ENCODE results near the gene CENPB. TPM values are rescaled to one million over a fixed set of nuclear protein-coding genes. Genes with fewer than 3 reads are reported as not detected.

CENPB gene
- total RNA-seq, 2 donors from 2014 or later = 49.1 to 77.1 TPM

- no peaks in the 10 kb centered on the region for H3K36me3 ChIP-seq
- peaks cover 0 to 40% of the 10 kb centered on the region in 2 donors for H3K4me1 ChIP-seq
- H3K27ac ChIP-seq = peak overlapping the region; percentile 85 to 87
- peak; percentile 14 to 65 for TF ChIP-seq CTCF (IDR thresholded peaks at IDR 0.05)
- DNase-seq (ENCODE audit: low spot score) = peak; percentile 68
- H3K9me3 ChIP-seq = no peaks in the 10 kb centered on the region
- no peaks in the 10 kb centered on the region for H3K27me3 ChIP-seq
- peak overlapping the region; percentile 57 to 68 for H3K4me3 ChIP-seq
These were observed 18.0 kb downstream of the CENPB start for GRCh38 chr20:3768342-3769130.

GRCh38 chr20:3767427-3768341 lies 18.9 kb downstream of the CENPB start, which contains the start of gene ADISSP:
TSS of gene ADISSP (minus strand) at chr20:3767753. CDS start at chr20:3760100, 7,653 bp downstream.
- Histone ChIP-seq H3K4me3 (peak within 1 kb of the TSS; percentile 57 to 68), H3K4me1 (peaks cover 0 to 40% of the 10 kb centered on the region in 2 donors), H3K27ac (peak within 1 kb of the TSS; percentile 85 to 87), H3K27me3 (no peaks in the 10 kb centered on the region), H3K36me3 (no peaks in the 10 kb centered on the region), H3K9me3 (no peaks in the 10 kb centered on the region)
- DNase-seq (ENCODE audit: low spot score) = peak; percentile 99
- TF ChIP-seq CTCF (IDR thresholded peaks at IDR 0.05) = peak in 1 of 2 donors; percentile 44

- DNase-seq (ENCODE audit: low spot score) = no peak
- Histone ChIP-seq H3K9me3 (no peaks in the 10 kb centered on the region), H3K4me1 (peaks cover 0 to 40% of the 10 kb centered on the region in 2 donors), H3K36me3 (no peaks in the 10 kb centered on the region), H3K4me3 (peak overlapping the region; percentile 49 to 68), H3K27ac (peak overlapping the region in 1 of 2 donors; percentile 59), H3K27me3 (no peaks in the 10 kb centered on the region)
- TF ChIP-seq CTCF (IDR thresholded peaks at IDR 0.05) = no peak
These were observed 19.5 kb downstream of the CENPB start for GRCh38 chr20:3767110-3767426.

GRCh38 chr20:3766422-3767109 lies 20.0 kb downstream of the CENPB start:
- TF ChIP-seq CTCF (IDR thresholded peaks at IDR 0.05) = no peak
- Histone ChIP-seq H3K4me3 (peak overlapping the region; percentile 49 to 68), H3K4me1 (peaks cover 0 to 40% of the 10 kb centered on the region in 2 donors), H3K27me3 (no peaks in the 10 kb centered on the region), H3K9me3 (no peaks in the 10 kb centered on the region), H3K27ac (peak overlapping the region in 1 of 2 donors; percentile 59), H3K36me3 (no peaks in the 10 kb centered on the region)
- DNase-seq (ENCODE audit: low spot score) = no peak

GRCh38 chr20:3765171-3765882 lies 21.2 kb downstream of the CENPB start:
- H3K4me1 ChIP-seq = peaks cover 0 to 40% of the 10 kb centered on the region in 2 donors
- no peak for DNase-seq (ENCODE audit: low spot score)
- peak overlapping the region in 1 of 2 donors; percentile 59 for H3K27ac ChIP-seq
- H3K9me3 ChIP-seq = no peaks in the 10 kb centered on the region
- H3K27me3 ChIP-seq = no peaks in the 10 kb centered on the region
- no peak overlapping the region for H3K4me3 ChIP-seq
- no peak for TF ChIP-seq CTCF (IDR thresholded peaks at IDR 0.05)
- H3K36me3 ChIP-seq = no peaks in the 10 kb centered on the region

Measured in right atrium auricular region (tissue), 2 donors.